CD4-positive, alpha-beta T cell (primary cell): ENCODE measurements around the gene METTL6. TPM values are rescaled to one million over a fixed set of nuclear protein-coding genes. Genes with fewer than 3 reads are reported as not detected.

ENCODE experiments used
- ATAC-seq: fragments of 200-7000 bp; cut with Tn5 transposase; one replicate; pipeline ENCODE4 v1.10.0; 2022; ENCODE audit warnings: mild to moderate bottlenecking; ENCODE audit not compliant: poor library complexity
- CTCF ChIA-PET: fragments of 350-600 bp; sonication (Branson Sonifier 250); formaldehyde crosslinking; loops from one replicate; lab custom pipeline; 2021; ENCODE audit warnings: antibody characterized with exemption, inconsistent platforms; lab: Charles Lee
- POLR2A ChIA-PET: fragments of 350-600 bp; sonication (Branson Sonifier 250); formaldehyde crosslinking; loops from one replicate; lab custom pipeline; 2021; ENCODE audit warnings: antibody characterized with exemption, inconsistent platforms; lab: Charles Lee
- DNase-seq, 14 experiments: peaks; one replicate each; pipeline ENCODE4 v3.0.0-alpha.2; 2013 to 2020; ENCODE audit warnings: mixed read lengths in 2 of 14
- H3K27ac ChIP-seq, 2 donors: one replicate each; pipeline versions ENCODE4 v1.5.1 to v1.7.0; 2013; ENCODE audit warnings: low read length in 2 of 2, low read depth in 1 of 2, mild to moderate bottlenecking in 1 of 2
- H3K27me3 ChIP-seq, 2 experiments: 1 replicate in 1 of 2; 2 replicates in 1 of 2; pipeline versions ENCODE4 v1.6.1 to v1.7.0; 2013; ENCODE audit warnings: low read length in 2 of 2, control low read depth in 1 of 2, mild to moderate bottlenecking in 1 of 2, moderate library complexity in 1 of 2; ENCODE audit not compliant: insufficient read depth in 2 of 2, control insufficient read depth in 1 of 2
- H3K36me3 ChIP-seq: one replicate; pipeline ENCODE4 v1.6.1; 2013; ENCODE audit warnings: low read length, control low read depth; ENCODE audit not compliant: insufficient read depth
- H3K4me1 ChIP-seq: one replicate; pipeline ENCODE4 v1.6.1; 2013; ENCODE audit warnings: low read length, control low read depth; ENCODE audit not compliant: insufficient read depth
- H3K4me3 ChIP-seq: one replicate; pipeline ENCODE4 v1.5.1; 2013; ENCODE audit warnings: mild to moderate bottlenecking, low read length, moderate library complexity
- H3K9me3 ChIP-seq, 2 experiments: 1 replicate in 1 of 2; 2 replicates in 1 of 2; pipeline versions ENCODE4 v1.6.1 to v1.7.0; 2013; ENCODE audit warnings: low read length in 2 of 2, mild to moderate bottlenecking in 2 of 2, control low read depth in 1 of 2, moderate library complexity in 1 of 2; ENCODE audit not compliant: control insufficient read depth in 1 of 2, insufficient read depth in 1 of 2
- H3K27ac Mint-ChIP-seq: one replicate; pipeline ENCODE4 v1.8.0; 2020; ENCODE audit warnings: mixed read lengths
- H3K27me3 Mint-ChIP-seq: one replicate; pipeline ENCODE4 v1.8.0; 2021; ENCODE audit warnings: mixed read lengths
- H3K36me3 Mint-ChIP-seq: one replicate; pipeline ENCODE4 v1.8.0; 2021; ENCODE audit warnings: low read depth, mixed read lengths
- H3K4me1 Mint-ChIP-seq: one replicate; pipeline ENCODE4 v1.8.0; 2021; ENCODE audit warnings: low read depth, mixed read lengths
- H3K4me3 Mint-ChIP-seq: one replicate; pipeline ENCODE4 v1.8.0; 2020; ENCODE audit warnings: mild to moderate bottlenecking, mixed read lengths
- H3K9me3 Mint-ChIP-seq: one replicate; pipeline ENCODE4 v1.8.0; 2020; ENCODE audit warnings: mixed read lengths
- intact Hi-C, 2 experiments: fragments of 100-400 bp; cut with DNase I in 1 of 2; cut with micrococcal nuclease in 1 of 2; formaldehyde crosslinking; loops; one replicate each; pipeline versions ENCODE4 v1.15.1 to v1.9.0; 2023 to 2025; cut with DNase I, micrococcal nuclease
- total RNA-seq, 174 experiments: library from RNA in 2 of 174; stranded (reverse) in 2 of 174; gene quantifications; one replicate each; pipeline ENCODE4 v1.2.3 and lab custom pipeline; 2021 to 2026
- TF ChIP-seq, protein P1 (sequence below): fragments of 200-600 bp; IDR thresholded peaks from one replicate; pipeline ENCODE4 v1.8.0; 2022; ENCODE audit warnings: antibody characterized with exemption, mild to moderate bottlenecking

METTL6 gene
- total RNA-seq, 2 experiments from 2014 or later = 4.7 to 5.7 TPM

DNA sequence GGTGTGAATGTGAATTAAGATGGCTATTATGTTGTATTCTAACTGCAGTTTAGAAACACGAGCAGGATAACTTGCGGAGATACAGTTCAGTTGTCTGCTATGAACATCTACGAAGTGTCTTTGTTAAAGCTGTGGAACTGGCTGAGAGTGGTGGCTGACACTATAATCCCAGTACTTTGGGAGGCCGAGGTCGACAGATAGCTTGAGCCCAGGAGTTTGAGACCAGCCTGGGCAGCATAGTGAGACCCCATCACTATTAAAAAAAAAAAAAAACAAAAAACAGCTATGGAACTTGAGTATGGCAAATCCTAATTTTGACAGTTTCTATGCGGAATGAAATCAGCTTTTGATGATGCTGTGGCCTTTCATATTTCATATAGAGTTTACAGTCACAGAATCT lies 1.7 kb upstream of the METTL6 start:
- Mint-ChIP-seq H3K36me3 (peaks cover 78% of the 10 kb centered on the region), H3K27ac (peak overlapping the region; percentile 81), H3K27me3 (no peaks in the 10 kb centered on the region), H3K9me3 (no peaks in the 10 kb centered on the region), H3K4me3 (peak overlapping the region; percentile 93), H3K4me1 (peaks cover 73% of the 10 kb centered on the region)
- ChIA-PET POLR2A (interaction anchor here (1.0 kb wide), 1 partner anchor 19 kb away, joined by 3 read pairs; no protein-coding TSS in a partner anchor), CTCF (interaction anchor here (2.5 kb wide), 1 partner anchor 161 kb away, joined by 7 read pairs; no protein-coding TSS in a partner anchor)
- peak overlapping the region; percentile 72 for H3K4me3 ChIP-seq
- intact Hi-C loops = loop anchor here (5.0 to 10.0 kb wide), 5 partner anchors 128 to 1554 kb away; partner anchors contain the start of genes DPH3 (in 1 of the 2), NR2C2 (in 1 of the 2) and OXNAD1 (in 1 of the 2)
- no peak for DNase-seq
- no peak overlapping the region for H3K27ac ChIP-seq
- TF ChIP-seq, protein P1, sequence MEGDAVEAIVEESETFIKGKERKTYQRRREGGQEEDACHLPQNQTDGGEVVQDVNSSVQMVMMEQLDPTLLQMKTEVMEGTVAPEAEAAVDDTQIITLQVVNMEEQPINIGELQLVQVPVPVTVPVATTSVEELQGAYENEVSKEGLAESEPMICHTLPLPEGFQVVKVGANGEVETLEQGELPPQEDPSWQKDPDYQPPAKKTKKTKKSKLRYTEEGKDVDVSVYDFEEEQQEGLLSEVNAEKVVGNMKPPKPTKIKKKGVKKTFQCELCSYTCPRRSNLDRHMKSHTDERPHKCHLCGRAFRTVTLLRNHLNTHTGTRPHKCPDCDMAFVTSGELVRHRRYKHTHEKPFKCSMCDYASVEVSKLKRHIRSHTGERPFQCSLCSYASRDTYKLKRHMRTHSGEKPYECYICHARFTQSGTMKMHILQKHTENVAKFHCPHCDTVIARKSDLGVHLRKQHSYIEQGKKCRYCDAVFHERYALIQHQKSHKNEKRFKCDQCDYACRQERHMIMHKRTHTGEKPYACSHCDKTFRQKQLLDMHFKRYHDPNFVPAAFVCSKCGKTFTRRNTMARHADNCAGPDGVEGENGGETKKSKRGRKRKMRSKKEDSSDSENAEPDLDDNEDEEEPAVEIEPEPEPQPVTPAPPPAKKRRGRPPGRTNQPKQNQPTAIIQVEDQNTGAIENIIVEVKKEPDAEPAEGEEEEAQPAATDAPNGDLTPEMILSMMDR = no peak
- ATAC-seq = no peak
- H3K36me3 ChIP-seq = peaks cover 39% of the 10 kb centered on the region
- no peaks in the 10 kb centered on the region for H3K27me3 ChIP-seq
- H3K4me1 ChIP-seq = peaks cover 33% of the 10 kb centered on the region
- H3K9me3 ChIP-seq = no peaks in the 10 kb centered on the region

DNA sequence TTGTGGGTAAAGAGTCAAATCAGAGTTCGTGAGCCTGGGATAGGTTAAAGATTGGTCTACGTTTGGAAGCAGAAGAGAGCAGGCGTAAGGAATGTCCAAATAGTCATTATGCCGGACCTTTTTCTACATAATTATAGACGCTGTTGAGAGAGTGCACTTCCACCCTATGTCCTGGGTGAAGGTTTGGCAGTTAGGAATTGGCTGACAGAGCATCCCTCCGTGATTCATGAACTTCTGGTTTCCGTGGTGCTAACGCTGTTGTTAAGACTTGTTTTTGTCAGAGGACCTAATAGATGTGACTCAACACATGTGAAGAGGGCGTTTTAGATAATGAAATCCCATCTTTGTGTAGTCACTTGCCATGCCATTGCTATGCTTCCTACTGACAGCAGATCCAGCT lies 1.2 kb upstream of the METTL6 start:
- no peaks in the 10 kb centered on the region for H3K27me3 Mint-ChIP-seq
- TF ChIP-seq, protein P1 = no peak
- H3K27ac Mint-ChIP-seq = peak overlapping the region; percentile 81
- no peak overlapping the region for H3K27ac ChIP-seq
- CTCF ChIA-PET = interaction anchor here (2.5 kb wide), 1 partner anchor 161 kb away, joined by 7 read pairs; no protein-coding TSS in a partner anchor
- DNase-seq (peak in 4 of 14 experiments; percentile 29 to 65 (median 44)), ATAC-seq (peak; percentile 39)
- POLR2A ChIA-PET = no interaction called here
- peaks cover 34% of the 10 kb centered on the region for H3K36me3 ChIP-seq
- peak overlapping the region; percentile 72 for H3K4me3 ChIP-seq
- H3K36me3 Mint-ChIP-seq = peaks cover 76% of the 10 kb centered on the region
- intact Hi-C loops = loop anchor here (5.0 to 10.0 kb wide), 5 partner anchors 129 to 1554 kb away; partner anchors contain the start of genes DPH3 (in 1 of the 2), NR2C2 (in 1 of the 2) and OXNAD1 (in 1 of the 2)
- peaks cover 33% of the 10 kb centered on the region for H3K4me1 ChIP-seq
- H3K4me1 Mint-ChIP-seq = peaks cover 72% of the 10 kb centered on the region
- no peaks in the 10 kb centered on the region for H3K9me3 ChIP-seq
- H3K27me3 ChIP-seq = no peaks in the 10 kb centered on the region
- peak overlapping the region; percentile 93 for H3K4me3 Mint-ChIP-seq
- H3K9me3 Mint-ChIP-seq = no peaks in the 10 kb centered on the region

DNA sequence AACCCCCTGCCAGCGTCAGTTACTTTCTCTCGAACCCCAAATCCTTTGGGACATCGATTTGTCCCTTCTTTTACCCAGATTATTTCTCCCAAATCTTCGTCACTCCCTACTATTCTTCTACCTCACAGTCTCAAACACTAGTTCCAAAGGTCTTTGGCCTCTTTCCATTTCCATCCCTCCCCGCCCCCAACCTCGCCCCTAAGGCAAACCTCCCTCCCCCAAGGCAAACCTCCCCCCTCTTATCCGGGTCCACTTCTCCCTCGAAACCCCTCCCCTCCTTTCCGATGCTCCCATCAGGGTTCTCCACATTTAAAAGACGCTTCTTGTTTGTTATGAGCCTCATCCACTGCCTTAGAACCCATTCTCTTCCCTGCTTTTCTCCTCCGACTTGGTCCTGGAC lies 637 bp upstream of the METTL6 start:
- TF ChIP-seq, protein P1 = no peak
- H3K36me3 ChIP-seq = peaks cover 28% of the 10 kb centered on the region
- peak overlapping the region; percentile 58 to 80 for H3K27ac ChIP-seq
- POLR2A ChIA-PET = interaction anchor here (0.7 to 1.7 kb wide), 2 partner anchors 79 to 222 kb away, joined by 4 read pairs; partner anchors contain the start of gene CAPN7
- no peaks in the 10 kb centered on the region for H3K9me3 ChIP-seq
- DNase-seq = no peak
- no peak for ATAC-seq
- intact Hi-C loops = loop anchor here (2.0 to 10.0 kb wide), 6 partner anchors 49 to 1553 kb away; partner anchors contain the start of genes DPH3 (in 1 of the 2), NR2C2 (in 1 of the 2) and OXNAD1 (in 1 of the 2)
- Mint-ChIP-seq H3K36me3 (peaks cover 76% of the 10 kb centered on the region), H3K27ac (peak overlapping the region; percentile 81), H3K4me1 (peaks cover 70% of the 10 kb centered on the region), H3K27me3 (no peaks in the 10 kb centered on the region), H3K9me3 (no peaks in the 10 kb centered on the region), H3K4me3 (peak overlapping the region; percentile 93)
- H3K27me3 ChIP-seq = no peaks in the 10 kb centered on the region
- CTCF ChIA-PET = no interaction called here
- H3K4me3 ChIP-seq = peak overlapping the region; percentile 72
- peaks cover 33% of the 10 kb centered on the region for H3K4me1 ChIP-seq
